HepG2 (cell line): ENCODE results near the gene TMEM154. TPM values are rescaled to one million over a fixed set of nuclear protein-coding genes. Genes with fewer than 3 reads are reported as not detected.

Source experiments
- ATAC-seq: fragments of 200-7000 bp; cut with Tn5 transposase; 3 replicates; pipeline ENCODE4 v1.9.1; 2020; ENCODE audit warnings: mild to moderate bottlenecking, moderate library complexity
- BruUV-seq: library from RNA; stranded (reverse); fragments of 400-500 nt; replicated peaks from 2 replicates; lab custom pipeline; 2021; lab: Mats Ljungman, UMichigan
- CTCF ChIA-PET: fragments of 300-600 bp; formaldehyde crosslinking; extraction: SDS; loops from one replicate; lab custom pipeline; 2021; ENCODE audit warnings: low total read pairs, inconsistent platforms, low intra/inter-chr PET ratio; lab: Yijun Ruan, JAX
- POLR2A ChIA-PET: fragments of 350-600 bp; sonication (Branson Sonifier 250); formaldehyde crosslinking; loops from one replicate; lab custom pipeline; 2020; ENCODE audit warnings: antibody characterized with exemption, inconsistent platforms; lab: Yijun Ruan, JAX
- DNase-seq: peaks from one replicate; pipeline ENCODE4 v3.0.0-alpha.2; 2015; ENCODE audit warnings: low spot score
- FAIRE-seq: peaks from 3 replicates; lab custom pipeline; 2011; peaks lifted over from hg19 to GRCh38; lab: Jason Lieb, UNC
- H2AFZ ChIP-seq: one replicate; pipeline ENCODE4 v1.6.1; 2011; ENCODE audit warnings: low read length, inconsistent platforms
- H3K27ac ChIP-seq: fragments of 300-600 bp; 3 replicates; pipeline ENCODE4 v1.8.0; 2011; ENCODE audit warnings: mixed run types, mild to moderate bottlenecking, mixed read lengths, low read length, inconsistent platforms; ENCODE audit not compliant: insufficient read depth; ENCODE audit errors: extremely low read length
- H3K27me3 ChIP-seq, 2 experiments: fragments of 200-600 bp in 1 of 2; 2 replicates in 1 of 2; 3 replicates in 1 of 2; pipeline versions ENCODE4 v1.6.0 to v1.8.0; 2011; ENCODE audit warnings: low read length in 2 of 2, mild to moderate bottlenecking in 2 of 2, moderate library complexity in 2 of 2, inconsistent platforms in 1 of 2; ENCODE audit not compliant: insufficient read depth in 2 of 2, control insufficient read depth in 1 of 2
- H3K36me3 ChIP-seq, 2 experiments: fragments of 200-600 bp in 1 of 2; replicated peaks in 1 of 2; 2 replicates in 1 of 2; 3 replicates in 1 of 2; pipeline versions ENCODE4 v1.5.1 to v1.8.0; 2011; ENCODE audit warnings: low read length in 2 of 2, inconsistent platforms in 1 of 2; ENCODE audit not compliant: insufficient read depth in 2 of 2, control insufficient read depth in 1 of 2
- H3K4me1 ChIP-seq: 2 replicates; pipeline ENCODE4 v1.5.1; 2012; ENCODE audit warnings: low read length, inconsistent platforms; ENCODE audit not compliant: insufficient read depth
- H3K4me2 ChIP-seq: 2 replicates; pipeline ENCODE4 v1.6.0; 2011; ENCODE audit warnings: low read depth, low read length, inconsistent platforms
- H3K4me3 ChIP-seq, 3 experiments: fragments of 200-600 bp in 1 of 3; sonication (generic), shearing (Covaris generic) in 1 of 3; replicated peaks in 1 of 3; 2 replicates each; pipeline ENCODE4 v1.5.1; 2011 to 2016; ENCODE audit warnings: low read length in 3 of 3, inconsistent platforms in 2 of 3, low read depth in 2 of 3, mild to moderate bottlenecking in 2 of 3, control low read depth in 1 of 3, mixed read lengths in 1 of 3; ENCODE audit not compliant: insufficient read depth in 1 of 3
- H3K79me2 ChIP-seq: one replicate; pipeline ENCODE4 v1.6.1; 2011; ENCODE audit warnings: low read length, inconsistent platforms; ENCODE audit not compliant: insufficient read depth
- H3K9ac ChIP-seq: 2 replicates; pipeline ENCODE4 v1.6.0; 2011; ENCODE audit warnings: mild to moderate bottlenecking, low read depth, low read length, inconsistent platforms; ENCODE audit not compliant: insufficient read depth
- H3K9me3 ChIP-seq: 2 replicates; pipeline ENCODE4 v1.5.1; 2012; ENCODE audit warnings: mild to moderate bottlenecking, low read length
- H4K20me1 ChIP-seq: 2 replicates; pipeline ENCODE4 v1.6.0; 2011; ENCODE audit warnings: inconsistent platforms, mild to moderate bottlenecking, low read length, moderate library complexity; ENCODE audit not compliant: insufficient read depth
- CEBPB ChIP-seq: IDR thresholded peaks from 2 replicates; pipeline ENCODE4 v1.6.1; 2011; ENCODE audit warnings: low read depth, low read length, improper control_type of control experiment, borderline replicate concordance
- ELF3 ChIP-seq: IDR thresholded peaks from 2 replicates; pipeline ENCODE4 v1.6.1; 2016; ENCODE audit warnings: missing genetic modification reagents, missing compliant biosample characterization
- GATA4 ChIP-seq: sonication (generic); IDR thresholded peaks from 2 replicates; pipeline ENCODE4 v1.6.1; 2016; ENCODE audit warnings: antibody characterized with exemption, low read depth, borderline replicate concordance
- HDAC2 ChIP-seq: sonication (generic); formaldehyde crosslinking; IDR thresholded peaks from 2 replicates; pipeline ENCODE4 v1.4.0; 2020; ENCODE audit warnings: missing genetic modification reagents
- HNF4A ChIP-seq: sonication (generic); formaldehyde crosslinking; IDR thresholded peaks from 2 replicates; pipeline ENCODE4 v1.4.0; 2020; ENCODE audit warnings: missing genetic modification reagents
- HNRNPL ChIP-seq: fragments of 200-400 bp; formaldehyde crosslinking; IDR thresholded peaks from 2 replicates; pipeline ENCODE4 v1.6.1; 2017; ENCODE audit warnings: mild to moderate bottlenecking, low read depth, low read length
- NR2F6 ChIP-seq, 2 experiments: IDR thresholded peaks; 2 replicates each; pipeline ENCODE4 v1.6.1; 2016; ENCODE audit warnings: antibody characterized with exemption in 1 of 2, mild to moderate bottlenecking in 1 of 2
- PPARG ChIP-seq: conservative IDR thresholded peaks from 2 replicates; pipeline ENCODE4 v1.6.1; 2016; ENCODE audit warnings: missing biosample characterization, missing genetic modification reagents
- RARA ChIP-seq: IDR thresholded peaks from 2 replicates; pipeline ENCODE4 v1.6.1; 2016; ENCODE audit warnings: missing genetic modification reagents, missing compliant biosample characterization
- RBAK ChIP-seq: sonication (generic); formaldehyde crosslinking; IDR thresholded peaks from 2 replicates; pipeline ENCODE4 v1.5.1; 2020; ENCODE audit warnings: mild to moderate bottlenecking, missing genetic modification reagents
- RCOR2 ChIP-seq: IDR thresholded peaks from 2 replicates; pipeline ENCODE4 v1.6.1; 2016; ENCODE audit warnings: missing biosample characterization, missing genetic modification reagents
- SALL1 ChIP-seq: sonication (generic); formaldehyde crosslinking; IDR thresholded peaks from 2 replicates; pipeline ENCODE4 v1.8.0; 2022; ENCODE audit warnings: mild to moderate bottlenecking, missing genetic modification reagents
- SOX13 ChIP-seq, 3 experiments: fragments of 450-650 bp in 1 of 3; sonication (generic) in 1 of 3; formaldehyde crosslinking in 1 of 3; IDR thresholded peaks in 2 of 3; conservative IDR thresholded peaks in 1 of 3; 2 replicates each; pipeline versions ENCODE4 v1.5.0 to v1.6.1; 2016 to 2020; ENCODE audit warnings: antibody characterized with exemption in 1 of 3, mild to moderate bottlenecking in 1 of 3, missing compliant biosample characterization in 1 of 3, missing genetic modification reagents in 1 of 3, moderate library complexity in 1 of 3
- SOX5 ChIP-seq: IDR thresholded peaks from 2 replicates; pipeline ENCODE4 v1.6.1; 2016; ENCODE audit warnings: borderline replicate concordance
- XBP1 ChIP-seq: sonication (generic); formaldehyde crosslinking; IDR thresholded peaks from 2 replicates; pipeline ENCODE4 v1.5.0; 2020; ENCODE audit warnings: missing genetic modification reagents
- ZNF496 ChIP-seq: sonication (generic); formaldehyde crosslinking; IDR thresholded peaks from 2 replicates; pipeline ENCODE4 v1.8.1; 2023; ENCODE audit warnings: mild to moderate bottlenecking, moderate library complexity, missing genetic modification reagents; ENCODE audit not compliant: insufficient replicate concordance
- ZNF772 ChIP-seq: sonication (generic); formaldehyde crosslinking; IDR thresholded peaks from 2 replicates; pipeline ENCODE4 v1.5.0; 2020; ENCODE audit warnings: mild to moderate bottlenecking, missing genetic modification reagents
- ZNF790 ChIP-seq: sonication (generic); formaldehyde crosslinking; IDR thresholded peaks from 2 replicates; pipeline ENCODE4 v1.8.0; 2022; ENCODE audit warnings: missing genetic modification reagents, mild to moderate bottlenecking, borderline replicate concordance
- WGBS: methylation state at CpG from one replicate; pipeline ENCODE4 v1.1.6; 2017; ENCODE audit warnings: low lambda C conversion rate; 5-methylcytosine and 5-hydroxymethylcytosine counted together
- in situ Hi-C: cut with HindIII; loops from 2 replicates; pipeline ENCODE4 v1.10.0; 2017; ENCODE audit warnings: low pct_unique_long_range_greater_than_20kb; ENCODE audit not compliant: extremely low pct_ligation_motif_present
- intact Hi-C: fragments of 100-400 bp; cut with micrococcal nuclease; formaldehyde crosslinking; loops from one replicate; pipeline ENCODE4 v1.10.0; 2022; ENCODE audit not compliant: unreplicated experiment
- polyA plus RNA-seq, 8 experiments: library from polyadenylated mRNA; depleted of rRNA in 3 of 8; stranded (reverse) in 7 of 8; unstranded in 1 of 8; fragments of >200 nt; fragmentation: Illumina TruSeq in 4 of 8; extraction: Trizol in 4 of 8; gene quantifications; 2 replicates each; pipeline versions ENCODE4 v1.2.1 to v1.2.3, GENCODE V29; 2011 to 2016; ENCODE audit warnings: low read depth in 4 of 8, missing spikeins in 1 of 8, mixed read lengths in 1 of 8; ENCODE audit not compliant: insufficient read depth in 1 of 8
- total RNA-seq, 5 experiments: library from RNA; depleted of rRNA; stranded (reverse); fragments of >200 nt; fragmentation: Illumina TruSeq; extraction: Trizol; gene quantifications; 2 replicates each; pipeline ENCODE4 v1.2.3, GENCODE V29; 2016; ENCODE audit warnings: low read depth in 1 of 5
- TF ChIP-seq, protein P1 (sequence below): sonication (generic); formaldehyde crosslinking; IDR thresholded peaks from 2 replicates; pipeline ENCODE4 v1.4.0; 2020; ENCODE audit warnings: missing genetic modification reagents
- TF ChIP-seq, protein P2 (sequence below): sonication (generic); formaldehyde crosslinking; IDR thresholded peaks from 2 replicates; pipeline ENCODE4 v1.5.0; 2020; ENCODE audit warnings: missing genetic modification reagents

Gene TMEM154
- total and polyA plus RNA-seq, 2 of the 13 experiments (the other 11 are each of a cell fraction or from before 2014, with no cell fraction given) = 0.03 TPM; not detected in 1

DNA sequence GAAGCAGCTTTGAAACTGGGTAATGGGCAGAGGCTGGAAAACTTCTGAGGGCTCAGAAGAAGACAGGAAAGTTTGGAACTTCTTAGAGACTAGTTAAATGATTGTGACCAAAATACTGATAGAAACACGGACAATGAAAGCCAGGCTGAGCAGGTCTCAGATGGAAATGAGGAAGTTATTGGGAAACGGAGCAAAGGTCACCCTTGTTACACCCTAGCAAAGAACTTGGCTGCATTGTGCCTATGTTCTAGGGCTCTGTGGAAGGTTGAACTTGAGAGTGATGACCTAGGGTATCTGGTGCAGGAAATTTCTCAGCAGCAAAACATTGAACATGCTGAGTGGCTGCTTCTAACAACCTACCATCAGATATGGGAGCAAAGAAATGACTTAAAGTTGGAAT is 93.1 kb downstream of the TMEM154 start:
- Histone ChIP-seq H4K20me1 (no peaks in the 10 kb centered on the region), H3K4me3 (no peak overlapping the region), H3K27ac (no peak overlapping the region), H3K79me2 (no peaks in the 10 kb centered on the region), H3K9me3 (no peaks in the 10 kb centered on the region), H2AFZ (no peak overlapping the region), H3K9ac (no peak overlapping the region), H3K36me3 (no peaks in the 10 kb centered on the region), H3K4me1 (peaks cover 35% of the 10 kb centered on the region), H3K4me2 (peak overlapping the region; percentile 27), H3K27me3 (peaks cover 0 to 21% of the 10 kb centered on the region in 2 experiments; a peak in 4 of 5 replicates)
- no TSS peak for BruUV-seq
- in situ Hi-C loops (no loop called here), intact Hi-C loops (no loop called here)
- FAIRE-seq (peak; percentile 49), DNase-seq (peak; percentile 18), ATAC-seq (no peak)
- WGBS = 0% methylated on average over 2 of the region's 2 CpGs
- ChIA-PET POLR2A (no interaction called here), CTCF (no interaction called here)
- TF ChIP-seq HDAC2 (CRISPR knock-in tag) (no peak), RCOR2 (no peak), HNRNPL (no peak), ELF3 (CRISPR knock-in tag) (peak; percentile 33; the same call in 1 of the 2 replicates), ZNF772 (CRISPR knock-in tag) (no peak), CEBPB (peak; percentile 49; the same call in 1 of the 2 replicates), PPARG (peak; percentile 47; the same call in 1 of the 2 replicates), ZNF496 (CRISPR knock-in tag) (no peak), HNF4A (peak; percentile 73), XBP1 (CRISPR knock-in tag) (no peak), RBAK (CRISPR knock-in tag) (no peak), GATA4 (no peak), RARA (peak; percentile 53), ZNF790 (CRISPR knock-in tag) (no peak), SOX5 (CRISPR knock-in tag) (0 out of 2 replicates have a peak, but pooled peaks have one; percentile 11), SALL1 (CRISPR knock-in tag) (no peak), SOX13 (IDR thresholded peaks at IDR 0.05) (no peak), SOX13 (CRISPR knock-in tag; conservative IDR thresholded peaks at IDR 0.05 in 1 of 2, IDR thresholded peaks at IDR 0.05 in 1 of 2) (peak in 1 of 2 experiments; percentile 59; a peak in 2 of 4 replicates), NR2F6 (IDR thresholded peaks at IDR 0.05) (peak; percentile 57), NR2F6 (CRISPR knock-in tag; IDR thresholded peaks at IDR 0.05) (0 out of 2 replicates have a peak, but pooled peaks have one; percentile 14)
- TF ChIP-seq, protein P1, sequence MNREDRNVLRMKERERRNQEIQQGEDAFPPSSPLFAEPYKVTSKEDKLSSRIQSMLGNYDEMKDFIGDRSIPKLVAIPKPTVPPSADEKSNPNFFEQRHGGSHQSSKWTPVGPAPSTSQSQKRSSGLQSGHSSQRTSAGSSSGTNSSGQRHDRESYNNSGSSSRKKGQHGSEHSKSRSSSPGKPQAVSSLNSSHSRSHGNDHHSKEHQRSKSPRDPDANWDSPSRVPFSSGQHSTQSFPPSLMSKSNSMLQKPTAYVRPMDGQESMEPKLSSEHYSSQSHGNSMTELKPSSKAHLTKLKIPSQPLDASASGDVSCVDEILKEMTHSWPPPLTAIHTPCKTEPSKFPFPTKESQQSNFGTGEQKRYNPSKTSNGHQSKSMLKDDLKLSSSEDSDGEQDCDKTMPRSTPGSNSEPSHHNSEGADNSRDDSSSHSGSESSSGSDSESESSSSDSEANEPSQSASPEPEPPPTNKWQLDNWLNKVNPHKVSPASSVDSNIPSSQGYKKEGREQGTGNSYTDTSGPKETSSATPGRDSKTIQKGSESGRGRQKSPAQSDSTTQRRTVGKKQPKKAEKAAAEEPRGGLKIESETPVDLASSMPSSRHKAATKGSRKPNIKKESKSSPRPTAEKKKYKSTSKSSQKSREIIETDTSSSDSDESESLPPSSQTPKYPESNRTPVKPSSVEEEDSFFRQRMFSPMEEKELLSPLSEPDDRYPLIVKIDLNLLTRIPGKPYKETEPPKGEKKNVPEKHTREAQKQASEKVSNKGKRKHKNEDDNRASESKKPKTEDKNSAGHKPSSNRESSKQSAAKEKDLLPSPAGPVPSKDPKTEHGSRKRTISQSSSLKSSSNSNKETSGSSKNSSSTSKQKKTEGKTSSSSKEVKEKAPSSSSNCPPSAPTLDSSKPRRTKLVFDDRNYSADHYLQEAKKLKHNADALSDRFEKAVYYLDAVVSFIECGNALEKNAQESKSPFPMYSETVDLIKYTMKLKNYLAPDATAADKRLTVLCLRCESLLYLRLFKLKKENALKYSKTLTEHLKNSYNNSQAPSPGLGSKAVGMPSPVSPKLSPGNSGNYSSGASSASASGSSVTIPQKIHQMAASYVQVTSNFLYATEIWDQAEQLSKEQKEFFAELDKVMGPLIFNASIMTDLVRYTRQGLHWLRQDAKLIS (CRISPR knock-in tag) = no peak
- TF ChIP-seq, protein P2, sequence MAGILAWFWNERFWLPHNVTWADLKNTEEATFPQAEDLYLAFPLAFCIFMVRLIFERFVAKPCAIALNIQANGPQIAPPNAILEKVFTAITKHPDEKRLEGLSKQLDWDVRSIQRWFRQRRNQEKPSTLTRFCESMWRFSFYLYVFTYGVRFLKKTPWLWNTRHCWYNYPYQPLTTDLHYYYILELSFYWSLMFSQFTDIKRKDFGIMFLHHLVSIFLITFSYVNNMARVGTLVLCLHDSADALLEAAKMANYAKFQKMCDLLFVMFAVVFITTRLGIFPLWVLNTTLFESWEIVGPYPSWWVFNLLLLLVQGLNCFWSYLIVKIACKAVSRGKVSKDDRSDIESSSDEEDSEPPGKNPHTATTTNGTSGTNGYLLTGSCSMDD (CRISPR knock-in tag) = no peak
